Hindlimb muscle (tissue), 1 donor: ENCODE results near the gene ATP6AP2. TPM values are rescaled to one million over a fixed set of nuclear protein-coding genes. Genes with fewer than 3 reads are reported as not detected.
"Not testable (repeated sequence)": the region's sequence is repeated elsewhere in the genome, so short reads cannot be mapped to it uniquely, and the experiment has no call there.

Experiments used
- DNase-seq: peaks from one replicate; pipeline ENCODE4 v3.0.0-alpha.2; 2013
- polyA plus RNA-seq: library from polyadenylated mRNA; unstranded; fragments of 120-200 nt; gene quantifications from one replicate; pipeline ENCODE4 v1.2.1, GENCODE V29; 2013; ENCODE audit not compliant: insufficient read length

ATP6AP2 gene
- polyA plus RNA-seq, 1 donor, result 63.5 TPM

DNA sequence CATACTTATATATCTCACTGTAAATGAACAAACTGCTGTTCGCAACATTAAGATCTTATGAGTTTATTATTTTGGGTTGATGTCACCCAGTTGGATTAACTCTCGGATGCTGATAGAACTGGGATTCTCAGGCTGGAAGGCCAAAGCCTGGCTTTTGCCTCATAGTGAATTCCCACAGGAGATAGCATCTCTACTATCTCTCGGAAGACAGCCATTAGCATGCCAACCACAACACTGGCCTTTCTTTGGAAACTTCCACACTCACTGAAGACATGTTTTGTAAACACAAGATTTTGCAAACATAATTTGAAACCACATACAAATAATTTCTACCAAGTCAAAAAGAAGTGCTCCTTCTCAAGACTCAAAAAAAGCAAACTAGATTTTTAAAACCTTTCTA is 4.5 kb upstream of the ATP6AP2 start:
- DNase-seq, result no peak

DNA sequence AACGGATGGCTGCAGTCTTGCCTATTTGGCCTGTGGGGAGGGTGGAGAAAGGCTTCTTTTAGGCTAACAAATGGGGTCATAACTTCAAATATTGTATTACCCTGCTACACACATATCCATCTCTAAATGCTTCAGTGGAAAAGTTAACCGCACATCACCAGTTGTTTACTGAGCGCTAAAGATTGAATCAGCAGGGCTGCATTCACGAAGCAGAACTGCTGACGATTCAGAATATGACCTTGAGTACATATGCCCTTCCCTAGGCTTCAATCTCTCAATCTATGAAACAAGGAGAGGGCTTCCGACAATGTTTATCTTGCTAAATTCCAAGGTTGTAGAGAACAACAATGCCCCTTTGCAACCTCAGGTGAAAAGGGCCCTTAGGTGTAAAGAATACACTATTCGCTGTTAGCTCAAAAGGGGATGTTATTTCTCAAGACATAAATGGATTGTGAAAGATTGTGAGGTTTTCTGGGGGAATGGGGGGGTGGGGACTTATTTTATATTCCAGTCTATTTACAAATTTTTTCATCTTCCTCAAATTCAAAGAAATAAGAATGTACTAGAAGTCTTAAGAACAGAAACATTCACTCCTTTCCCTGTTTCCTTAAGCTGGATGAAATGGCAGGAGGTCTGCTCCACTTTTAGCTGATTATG is 2.6 kb upstream of the ATP6AP2 start:
- DNase-seq, result no peak

DNA sequence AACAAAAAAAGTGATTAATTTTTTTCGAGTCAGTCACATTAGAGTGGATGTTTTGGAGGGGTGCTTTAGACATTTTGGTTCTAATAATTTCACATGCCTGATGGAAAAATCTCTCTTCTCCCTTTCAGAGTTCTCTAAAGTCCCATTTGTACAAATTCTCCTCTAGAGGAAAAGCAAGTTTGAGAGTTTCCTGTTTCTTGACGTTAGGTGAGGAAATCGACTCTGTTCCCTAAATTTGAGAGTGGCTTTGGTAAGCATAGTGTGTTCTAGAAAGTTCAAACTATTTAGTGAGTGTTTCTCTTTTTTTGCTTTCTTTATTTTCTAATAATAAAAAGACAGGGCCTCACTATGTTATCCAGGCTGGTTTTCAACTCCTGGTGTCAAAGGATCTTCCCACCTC is 1.6 kb upstream of the ATP6AP2 start:
- DNase-seq, result no peak

DNA sequence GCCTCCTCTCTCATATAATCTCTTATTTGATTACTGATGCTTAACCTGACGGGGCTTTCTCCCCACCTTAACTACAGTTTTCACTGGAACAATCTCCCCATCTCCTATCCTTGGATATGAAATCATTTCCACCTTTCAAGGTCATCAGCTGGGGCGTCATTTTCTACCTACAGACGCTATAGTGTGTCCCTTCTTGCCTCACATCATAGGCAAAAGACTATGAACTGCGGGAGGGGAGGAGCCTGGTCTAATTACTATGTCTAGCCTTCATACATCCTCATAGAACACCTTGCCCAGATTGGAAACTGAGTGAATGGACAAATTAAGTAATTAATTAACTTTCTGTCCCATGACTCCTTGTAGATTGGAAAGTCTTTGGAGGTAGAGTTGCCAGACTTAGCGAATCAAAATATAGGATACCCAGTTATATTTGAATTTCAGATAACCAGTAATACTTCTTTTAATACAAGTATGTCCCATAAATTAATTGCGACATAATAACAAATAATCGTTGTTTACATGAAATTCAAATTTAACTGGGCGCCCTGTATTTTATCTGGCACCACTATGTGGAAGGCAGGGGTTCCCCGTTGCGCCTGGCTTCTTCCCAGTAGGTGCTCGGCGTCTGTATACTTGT is 752 bp upstream of the ATP6AP2 start:
- no peak for DNase-seq

DNA sequence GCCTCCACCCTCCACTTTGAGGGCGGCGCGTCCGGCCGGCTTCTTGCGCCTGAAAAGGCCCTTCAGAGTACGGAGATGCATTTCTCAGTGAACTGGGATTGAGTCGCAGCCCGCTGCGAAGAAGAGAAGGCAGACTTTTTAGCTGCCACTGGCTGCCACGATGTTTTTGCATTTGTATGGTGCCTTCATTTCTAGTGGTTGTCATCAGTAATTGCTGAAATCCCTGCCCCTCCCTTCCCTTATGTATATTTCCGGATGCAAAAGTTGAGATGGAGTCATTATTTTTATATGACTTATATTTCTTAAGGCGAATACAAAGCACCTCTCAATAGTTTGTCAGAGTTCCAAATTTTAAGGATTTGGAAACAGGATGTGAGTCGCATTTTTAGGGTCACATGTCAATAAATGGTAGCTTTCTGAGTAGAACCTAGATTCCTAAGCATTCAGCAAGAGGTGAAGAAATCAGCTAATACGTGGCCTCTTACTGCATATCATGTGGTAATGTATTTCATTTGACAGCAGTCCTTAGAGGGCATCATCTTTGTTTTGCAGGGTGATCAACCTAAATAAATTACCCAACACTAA is 658 bp downstream of the ATP6AP2 start:
- peak; percentile 19 for DNase-seq

DNA sequence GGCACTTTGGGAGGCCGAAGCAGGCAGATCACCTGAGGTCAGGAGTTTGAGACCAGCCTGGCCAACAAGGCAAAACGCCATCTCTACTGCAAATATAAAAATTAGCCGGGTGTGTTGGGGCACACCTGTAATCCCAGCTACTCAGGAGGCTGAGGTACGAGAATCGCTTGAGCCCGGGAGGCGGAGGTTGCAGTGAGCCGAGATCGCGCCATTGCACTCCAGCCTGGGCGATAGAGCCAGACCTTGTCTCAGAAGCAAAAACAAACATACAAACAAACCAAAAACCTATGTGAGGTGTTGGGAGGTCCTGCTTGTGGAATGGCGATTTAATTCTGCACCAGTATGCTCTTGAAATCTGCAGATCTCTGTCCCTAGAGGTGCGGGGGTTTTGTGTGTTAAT is 1.4 kb downstream of the ATP6AP2 start:
- not testable (repeated sequence) for DNase-seq

DNA sequence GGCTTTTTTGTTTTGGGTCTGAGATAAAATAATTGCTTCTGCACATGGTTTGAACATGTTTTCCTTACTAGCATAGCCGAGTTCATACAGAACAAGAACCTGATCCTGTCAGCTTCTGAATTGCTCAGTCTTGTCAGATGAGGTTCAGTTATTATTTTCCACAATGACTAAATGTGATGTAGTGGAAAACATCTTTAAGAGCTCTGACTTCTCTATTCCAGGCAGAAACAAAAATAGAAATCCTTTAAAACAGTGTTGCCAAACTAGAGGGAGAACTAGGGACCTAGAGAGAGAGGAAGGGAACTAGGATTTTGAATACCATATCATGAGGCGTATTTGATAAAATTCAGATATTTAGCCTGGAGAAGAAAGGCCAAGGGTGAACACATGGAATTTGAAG is 2.0 kb downstream of the ATP6AP2 start:
- DNase-seq, result no peak

DNA sequence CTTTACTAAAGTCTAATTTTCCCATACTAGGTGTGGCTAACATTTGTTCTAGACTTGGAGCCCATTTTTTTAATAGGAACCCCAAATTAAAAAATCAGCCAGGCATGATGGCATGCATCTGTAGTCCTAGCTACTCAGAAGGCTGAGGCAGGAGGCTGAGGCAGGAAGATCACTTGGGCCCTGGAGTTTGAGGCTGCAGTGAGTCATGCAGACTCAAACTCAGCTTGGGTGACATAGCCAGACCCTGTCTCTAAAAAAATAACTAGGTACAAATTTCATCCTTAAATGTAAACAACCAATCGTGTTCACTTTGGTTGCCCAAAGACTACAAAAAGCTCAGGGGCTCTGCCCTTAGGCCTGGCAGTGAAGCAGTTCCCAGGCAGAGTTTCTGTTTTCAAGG is 6.9 kb downstream of the ATP6AP2 start:
- DNase-seq, result not testable (repeated sequence)

DNA sequence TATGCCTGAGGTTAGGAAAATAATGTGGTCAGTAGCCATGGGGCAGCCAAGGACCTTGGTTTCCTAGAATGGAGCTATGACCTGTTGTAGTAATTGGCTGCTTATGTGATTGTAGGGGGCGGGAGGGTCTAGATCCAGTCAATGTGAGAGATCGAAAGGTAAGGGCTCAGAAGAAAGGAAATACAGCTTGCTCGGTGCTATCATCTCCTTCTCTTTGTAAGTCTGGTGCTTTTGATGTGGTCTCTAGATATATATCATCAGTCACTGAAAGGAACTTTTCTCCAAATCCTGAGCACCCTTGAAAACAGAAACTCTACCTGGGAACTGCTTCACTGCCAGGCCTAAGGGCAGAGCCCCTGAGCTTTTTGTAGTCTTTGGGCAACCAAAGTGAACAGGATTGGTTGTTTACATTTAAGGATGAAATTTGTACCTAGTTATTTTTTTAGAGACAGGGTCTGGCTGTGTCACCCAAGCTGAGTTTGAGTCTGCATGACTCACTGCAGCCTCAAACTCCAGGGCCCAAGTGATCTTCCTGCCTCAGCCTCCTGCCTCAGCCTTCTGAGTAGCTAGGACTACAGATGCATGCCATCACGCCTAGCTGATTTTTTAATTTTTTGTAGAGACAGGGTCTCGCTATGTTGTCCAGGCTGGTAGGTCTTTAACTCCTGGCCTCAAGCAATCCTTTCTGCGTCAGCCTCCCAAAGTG is 9.0 kb downstream of the ATP6AP2 start:
- not testable (repeated sequence) for DNase-seq

DNA sequence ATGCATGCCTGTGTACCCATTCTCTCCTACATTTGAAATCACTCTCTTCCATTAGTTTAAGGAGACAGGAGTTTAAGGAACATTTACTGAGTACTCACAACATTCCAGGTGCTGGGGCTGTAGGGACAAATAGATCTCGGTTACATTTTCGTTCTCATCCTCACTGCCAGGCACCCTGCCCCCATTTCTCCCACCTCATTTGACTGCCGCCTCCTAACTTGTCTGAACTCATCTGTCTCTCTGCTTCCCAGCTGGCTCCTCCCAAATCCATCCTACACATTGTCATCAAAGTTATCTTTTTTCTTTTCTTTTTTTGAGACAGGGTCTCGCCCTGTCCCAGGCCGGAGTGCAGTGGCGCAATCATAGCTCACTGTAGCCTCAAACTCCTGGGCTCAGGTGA is 22.7 kb downstream of the ATP6AP2 start:
- DNase-seq, result no peak

DNA sequence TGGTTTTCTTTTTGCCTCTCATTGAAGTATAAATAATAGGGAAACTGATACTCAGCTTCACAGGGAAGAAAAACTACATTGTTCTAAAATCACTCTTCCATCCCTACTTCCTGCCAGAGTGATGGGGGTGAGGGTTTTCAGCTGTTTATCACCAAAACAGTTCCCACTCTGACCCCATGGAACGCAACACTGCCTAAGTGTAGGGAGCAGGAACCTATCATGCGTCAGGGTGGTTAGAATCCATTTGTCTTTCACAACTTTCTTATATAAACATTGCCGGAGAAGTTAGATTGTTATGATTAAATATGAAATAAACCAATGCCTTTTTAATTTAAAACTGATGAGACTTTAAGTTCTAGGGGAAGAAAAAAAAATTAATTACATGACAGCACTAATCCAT is 26.6 kb downstream of the ATP6AP2 start:
- no peak for DNase-seq

DNA sequence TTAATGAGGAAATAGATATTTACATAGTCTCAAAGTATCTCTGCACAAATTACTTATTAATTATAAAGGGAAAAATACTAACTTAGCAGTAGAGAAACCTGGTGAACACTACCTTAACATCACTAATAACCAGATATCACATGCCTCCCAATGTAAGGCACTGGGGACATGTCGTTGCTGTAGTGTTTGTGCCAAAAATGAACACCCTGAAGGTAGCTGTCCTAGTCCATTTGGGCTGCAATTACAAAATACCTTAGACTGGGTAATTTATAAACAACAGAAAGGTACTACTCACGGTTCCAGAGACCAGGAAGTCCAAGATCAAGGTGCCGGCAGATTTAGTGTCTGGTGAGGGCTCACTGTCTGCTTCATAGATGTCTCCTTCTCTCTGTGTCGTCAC is 31.7 kb downstream of the ATP6AP2 start:
- no peak for DNase-seq

DNA sequence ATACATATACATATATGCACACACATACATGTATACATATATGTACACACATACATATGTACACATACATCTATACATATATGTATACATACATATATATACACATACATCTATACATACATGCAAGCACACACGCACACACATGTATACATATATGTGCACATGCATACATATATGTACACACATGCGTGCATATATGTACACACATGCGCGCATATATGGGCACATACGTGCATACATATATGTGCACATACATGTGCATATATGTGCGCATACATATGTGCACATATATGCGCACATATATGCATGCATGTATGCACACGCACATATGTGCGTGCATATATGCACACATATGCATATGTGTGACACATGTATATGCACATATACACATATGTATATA is 35.2 kb downstream of the ATP6AP2 start:
- DNase-seq, result no peak

DNA sequence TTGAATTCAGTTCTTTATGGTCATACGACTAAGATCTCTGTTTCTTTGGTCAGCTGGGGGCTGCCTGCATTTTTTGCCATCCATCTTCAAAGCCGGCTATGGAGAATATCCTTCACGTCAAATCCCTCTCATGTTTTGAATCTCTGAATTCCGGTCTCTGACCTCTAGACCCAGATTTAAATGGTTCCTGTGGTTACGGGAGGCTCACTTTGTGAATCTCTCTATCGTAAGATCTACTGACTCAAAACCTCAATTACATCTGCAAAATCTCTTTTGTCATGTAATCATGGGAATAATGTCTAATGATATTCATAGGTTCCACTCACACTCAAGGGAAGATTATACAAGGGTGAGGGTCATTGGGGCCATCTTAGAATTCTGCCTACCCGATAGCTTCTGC is 36.8 kb downstream of the ATP6AP2 start:
- DNase-seq, result no peak

DNA sequence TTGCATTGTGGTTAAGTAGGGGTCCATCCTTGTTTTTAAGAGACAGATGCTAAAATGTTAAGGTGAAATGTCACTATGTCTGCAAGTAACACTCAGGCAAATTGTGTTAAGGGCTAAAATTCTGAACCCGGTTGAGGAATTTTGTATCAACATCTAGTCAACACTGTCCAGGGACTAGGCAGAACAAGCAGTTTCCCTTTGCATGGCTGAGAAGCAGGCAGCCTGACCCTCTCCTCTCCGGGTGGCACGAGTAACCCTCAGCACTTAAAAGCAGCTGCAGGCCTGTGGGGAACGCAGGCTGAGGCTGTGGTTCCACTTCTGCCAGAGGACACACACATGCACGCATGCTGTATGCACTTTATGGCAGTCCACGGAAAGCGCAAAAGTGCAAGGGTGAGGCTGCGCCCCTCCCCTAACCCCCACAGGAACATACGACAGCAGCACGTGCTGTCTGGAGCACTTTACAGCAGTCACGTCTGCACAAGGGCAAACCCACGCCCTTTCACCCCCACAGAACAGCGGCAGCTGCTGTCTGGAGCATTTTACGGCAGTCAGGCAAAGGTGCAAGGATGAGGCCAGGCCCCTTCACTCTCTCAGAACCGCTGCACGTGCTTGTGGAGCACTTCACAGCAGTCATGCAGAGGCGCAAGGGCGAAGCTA is 41.8 kb downstream of the ATP6AP2 start:
- no peak for DNase-seq

DNA sequence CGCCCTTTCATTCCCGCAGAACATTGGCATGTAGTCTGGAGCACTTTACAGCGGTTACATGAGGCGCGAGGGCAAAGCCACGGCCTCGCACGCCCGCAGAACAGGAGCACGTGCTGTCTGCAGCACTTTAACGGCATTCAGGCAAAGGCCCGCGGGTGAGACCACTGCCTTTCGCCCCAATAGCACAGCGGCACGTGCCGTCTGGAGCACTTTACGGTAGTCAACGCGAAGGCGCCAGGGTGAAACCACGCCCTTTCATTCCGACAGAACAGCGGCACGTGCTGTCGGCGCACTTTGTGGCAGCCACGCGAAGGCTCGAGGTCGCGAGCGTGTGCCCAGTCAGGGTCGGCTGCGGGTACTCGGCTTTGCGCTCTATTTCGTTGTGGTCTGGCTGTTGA is 42.4 kb downstream of the ATP6AP2 start, which contains the start of gene MPC1L:
TSS of gene MPC1L (plus strand) at position 290 of the 398 bp plus-strand sequence. CDS start 138 bp downstream, outside the sequence.
- no peak for DNase-seq

DNA sequence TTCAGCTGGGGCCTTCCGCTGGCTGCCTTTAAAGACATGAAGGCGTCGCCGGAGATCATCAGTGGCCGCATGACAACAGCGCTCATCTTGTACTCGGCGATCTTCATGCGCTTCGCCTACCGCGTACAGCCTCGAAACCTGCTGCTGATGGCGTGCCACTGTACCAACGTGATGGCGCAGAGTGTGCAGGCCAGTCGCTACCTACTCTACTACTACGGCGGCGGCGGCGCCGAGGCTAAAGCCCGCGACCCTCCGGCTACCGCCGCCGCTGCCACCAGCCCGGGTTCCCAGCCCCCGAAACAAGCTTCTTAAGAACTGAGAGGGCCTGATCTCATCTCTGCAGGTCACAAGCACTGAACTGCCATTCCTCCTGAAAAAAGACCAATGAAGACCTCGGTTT is 42.9 kb downstream of the ATP6AP2 start:
- DNase-seq, result no peak

DNA sequence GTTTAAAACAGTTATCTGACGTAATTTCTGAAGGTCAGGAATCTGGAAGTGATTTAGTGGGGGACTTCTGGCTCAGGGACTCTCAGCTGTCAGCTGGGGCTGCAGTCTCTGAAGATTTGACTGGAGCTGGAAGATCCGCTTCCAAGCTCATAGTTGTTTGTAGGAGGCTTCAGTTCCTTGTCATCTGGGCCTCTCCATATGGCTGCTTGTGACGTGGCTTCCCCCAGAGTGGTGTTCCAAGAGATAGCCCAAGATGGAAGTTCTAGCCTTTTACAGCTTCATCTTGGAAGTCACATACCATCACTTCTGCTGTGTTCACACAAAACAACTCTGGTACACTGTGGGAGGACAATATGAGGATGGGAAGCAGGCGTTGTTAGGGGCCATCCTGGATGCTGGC is 44.5 kb downstream of the ATP6AP2 start:
- no peak for DNase-seq

DNA sequence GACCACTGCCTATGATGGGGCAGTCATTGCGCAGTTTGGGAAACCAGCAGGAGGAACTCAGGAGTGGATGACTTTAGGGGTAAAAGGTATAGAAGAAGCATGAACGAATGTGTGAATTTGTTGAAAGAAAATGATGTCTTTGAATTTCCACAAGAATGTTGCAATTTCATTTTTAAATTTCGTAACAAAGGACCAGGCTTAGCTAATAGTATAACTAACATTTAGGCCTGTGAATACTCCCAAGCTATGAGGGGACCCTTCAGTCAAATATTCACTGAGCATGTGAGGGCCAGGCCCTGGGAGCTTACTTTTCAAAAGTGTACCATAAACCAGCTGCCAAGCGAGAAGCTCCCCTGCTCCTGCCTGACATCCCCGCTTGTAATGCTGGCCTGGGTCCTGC is 47.7 kb downstream of the ATP6AP2 start:
- DNase-seq, result no peak

DNA sequence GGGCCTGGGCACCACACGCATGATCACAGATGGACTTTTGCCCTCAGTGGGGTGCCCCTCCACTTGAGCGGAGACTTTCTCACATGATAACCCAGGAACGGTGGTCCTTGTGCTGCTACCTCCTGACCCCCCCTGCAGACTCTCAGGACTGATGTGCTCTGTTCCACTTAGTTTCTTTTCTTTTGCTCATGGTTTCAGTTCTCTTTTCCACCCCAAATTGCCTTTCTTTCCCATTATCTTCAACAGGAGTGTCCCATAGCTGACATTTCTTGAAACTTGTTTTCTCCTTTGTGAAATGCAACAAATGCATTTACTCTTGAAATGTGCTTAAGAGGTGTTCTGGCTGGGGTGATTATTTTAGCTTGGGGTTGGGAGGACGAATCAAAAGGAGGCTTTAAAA is 51.4 kb downstream of the ATP6AP2 start:
- DNase-seq, result no peak

DNA sequence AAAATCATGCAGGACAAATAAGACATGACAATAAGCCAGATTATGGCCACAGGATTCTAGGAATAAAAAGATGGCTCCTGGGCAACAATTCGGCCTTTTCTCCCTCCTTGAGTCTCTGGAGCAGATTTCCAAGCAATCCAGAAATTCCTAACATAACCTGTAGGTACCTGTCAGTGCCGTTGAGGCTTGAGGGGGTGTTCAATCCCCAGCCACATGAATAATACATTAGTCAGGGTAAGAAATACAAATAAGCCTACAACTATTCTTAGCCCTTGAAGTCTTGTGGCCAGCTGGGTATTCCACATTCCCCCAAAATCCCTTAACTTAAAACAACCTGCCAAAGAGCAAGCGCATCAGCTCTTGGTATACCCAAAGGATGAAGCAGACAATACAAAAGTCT is 56.9 kb downstream of the ATP6AP2 start:
- DNase-seq, result no peak

DNA sequence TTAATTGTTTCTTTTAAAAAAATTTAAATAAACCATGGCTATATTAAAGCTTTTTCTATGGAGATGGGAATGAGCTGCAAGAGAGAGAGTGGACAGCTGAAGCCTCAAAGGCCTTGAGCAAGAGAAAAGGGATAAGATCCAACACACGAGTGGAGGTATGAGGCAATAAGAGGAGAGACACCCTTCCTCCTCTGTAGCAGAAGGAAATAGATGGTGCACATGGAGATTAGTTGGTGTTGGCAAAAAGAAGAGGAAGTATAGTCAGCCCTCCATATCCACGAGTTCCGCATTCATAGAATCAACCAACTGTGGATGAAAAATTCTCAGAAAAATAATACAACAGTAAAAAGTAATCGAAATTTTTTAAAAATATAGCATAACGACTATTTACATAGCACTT is 63.4 kb downstream of the ATP6AP2 start:
- DNase-seq, result no peak

DNA sequence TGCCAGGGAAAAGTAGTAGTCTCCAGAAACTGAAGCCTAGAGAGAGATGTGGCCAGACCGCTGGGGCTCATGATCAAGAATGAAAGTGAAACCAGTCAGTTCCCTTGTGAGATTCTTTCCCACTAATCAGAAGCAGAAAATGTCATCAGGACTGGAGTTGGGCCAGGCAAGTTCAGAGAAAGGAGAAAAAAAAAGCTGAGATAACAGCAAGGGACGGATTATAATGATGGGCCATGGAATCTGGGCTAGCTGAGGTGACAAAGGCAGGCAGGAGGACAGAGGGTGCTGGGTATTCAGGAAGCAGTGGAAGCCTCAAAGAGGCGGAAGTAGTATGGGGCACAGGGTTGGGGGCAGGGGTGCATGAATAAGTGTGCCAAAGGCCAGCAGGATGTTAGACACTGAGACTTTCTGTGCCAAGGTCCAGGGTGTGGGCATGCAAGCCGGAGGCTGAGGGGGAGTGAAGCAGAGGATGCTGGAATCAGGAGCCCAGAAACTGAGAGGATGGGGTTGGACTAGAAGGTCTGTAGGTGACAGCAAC is 64.1 kb downstream of the ATP6AP2 start:
- DNase-seq, result no peak
